ENCODE data around the gene CDKL5.

Gene CDKL5

GRCh38 chrX:18687856-18688495, 262.6 kb downstream of the CDKL5 start:
- Histone ChIP-seq H3K36me3 (ENCODE audit: insufficient read depth, low read length) (no peaks in the 10 kb centered on the region), H3K9me3 (ENCODE audit: insufficient read depth, low read depth, low read length) (no peaks in the 10 kb centered on the region), H3K4me3 (ENCODE audit: low read length, poor library complexity, severe bottlenecking) (no peak overlapping the region), H3K79me2 (ENCODE audit: insufficient read depth, low read length) (no peaks in the 10 kb centered on the region), H2AFZ (ENCODE audit: low read length) (no peak overlapping the region), H3K9ac (ENCODE audit: low read depth, low read length, poor library complexity, severe bottlenecking) (no peak overlapping the region), H3K27me3 (ENCODE audit: insufficient read depth, low read length, poor library complexity, severe bottlenecking) (no peaks in the 10 kb centered on the region), H3K4me2 (ENCODE audit: low read depth, low read length, poor library complexity, severe bottlenecking) (no peak overlapping the region), H3K4me1 (ENCODE audit: insufficient read depth, low read length, poor library complexity, severe bottlenecking) (no peaks in the 10 kb centered on the region), H3F3A (ENCODE audit: low read depth) (no peaks in the 10 kb centered on the region), H3K9me2 (replicated peaks; ENCODE audit: low read depth, low read length) (no peaks in the 10 kb centered on the region), H4K20me1 (ENCODE audit: insufficient read depth, low read length, poor library complexity, severe bottlenecking) (no peaks in the 10 kb centered on the region)
- TF ChIP-seq EZH2phosphoT487 (IDR thresholded peaks at IDR 0.05; ENCODE audit: borderline replicate concordance) (no peak), CTCF (conservative IDR thresholded peaks at IDR 0.05; ENCODE audit: low read length) (no peak)

GRCh38 chrX:18691431-18691830, 266.0 kb downstream of the CDKL5 start:
- H2AFZ ChIP-seq (ENCODE audit: low read length) = no peak overlapping the region
- no peaks in the 10 kb centered on the region for H3K9me2 ChIP-seq (replicated peaks; ENCODE audit: low read depth, low read length)
- H3K79me2 ChIP-seq (ENCODE audit: insufficient read depth, low read length) = no peaks in the 10 kb centered on the region
- H3K4me3 ChIP-seq (ENCODE audit: low read length, poor library complexity, severe bottlenecking) = no peak overlapping the region
- H4K20me1 ChIP-seq (ENCODE audit: insufficient read depth, low read length, poor library complexity, severe bottlenecking) = no peaks in the 10 kb centered on the region
- H3K36me3 ChIP-seq (ENCODE audit: insufficient read depth, low read length) = no peaks in the 10 kb centered on the region
- TF ChIP-seq EZH2phosphoT487 (IDR thresholded peaks at IDR 0.05; ENCODE audit: borderline replicate concordance) = no peak
- no peak for TF ChIP-seq CTCF (conservative IDR thresholded peaks at IDR 0.05; ENCODE audit: low read length)
- H3F3A ChIP-seq (ENCODE audit: low read depth) = no peaks in the 10 kb centered on the region
- no peak overlapping the region for H3K4me2 ChIP-seq (ENCODE audit: low read depth, low read length, poor library complexity, severe bottlenecking)
- H3K27me3 ChIP-seq (ENCODE audit: insufficient read depth, low read length, poor library complexity, severe bottlenecking) = no peaks in the 10 kb centered on the region
- no peak overlapping the region for H3K9ac ChIP-seq (ENCODE audit: low read depth, low read length, poor library complexity, severe bottlenecking)
- no peaks in the 10 kb centered on the region for H3K9me3 ChIP-seq (ENCODE audit: insufficient read depth, low read depth, low read length)
- no peaks in the 10 kb centered on the region for H3K4me1 ChIP-seq (ENCODE audit: insufficient read depth, low read length, poor library complexity, severe bottlenecking)

GRCh38 chrX:18692541-18692940, 267.1 kb downstream of the CDKL5 start:
- no peaks in the 10 kb centered on the region for H3K9me2 ChIP-seq (replicated peaks; ENCODE audit: low read depth, low read length)
- no peaks in the 10 kb centered on the region for H3K79me2 ChIP-seq (ENCODE audit: insufficient read depth, low read length)
- H2AFZ ChIP-seq (ENCODE audit: low read length) = no peak overlapping the region
- H3K4me2 ChIP-seq (ENCODE audit: low read depth, low read length, poor library complexity, severe bottlenecking) = no peak overlapping the region
- H4K20me1 ChIP-seq (ENCODE audit: insufficient read depth, low read length, poor library complexity, severe bottlenecking) = no peaks in the 10 kb centered on the region
- no peaks in the 10 kb centered on the region for H3K9me3 ChIP-seq (ENCODE audit: insufficient read depth, low read depth, low read length)
- H3K9ac ChIP-seq (ENCODE audit: low read depth, low read length, poor library complexity, severe bottlenecking) = no peak overlapping the region
- TF ChIP-seq CTCF (conservative IDR thresholded peaks at IDR 0.05; ENCODE audit: low read length) (no peak), EZH2phosphoT487 (IDR thresholded peaks at IDR 0.05; ENCODE audit: borderline replicate concordance) (no peak)
- H3K4me1 ChIP-seq (ENCODE audit: insufficient read depth, low read length, poor library complexity, severe bottlenecking) = no peaks in the 10 kb centered on the region
- H3F3A ChIP-seq (ENCODE audit: low read depth) = no peaks in the 10 kb centered on the region
- H3K36me3 ChIP-seq (ENCODE audit: insufficient read depth, low read length) = no peaks in the 10 kb centered on the region
- H3K4me3 ChIP-seq (ENCODE audit: low read length, poor library complexity, severe bottlenecking) = no peak overlapping the region
- H3K27me3 ChIP-seq (ENCODE audit: insufficient read depth, low read length, poor library complexity, severe bottlenecking) = no peaks in the 10 kb centered on the region
